SH-SY5Y (cell line): ENCODE measurements around the gene HIVEP1.

Source experiments
- GATA2 ChIP-seq: IDR thresholded peaks from 2 replicates; pipeline ENCODE4 v1.6.1; 2011; ENCODE audit warnings: mild to moderate bottlenecking, low read depth, low read length
- GATA3 ChIP-seq: IDR thresholded peaks from 2 replicates; pipeline ENCODE4 v1.6.1; 2011; ENCODE audit warnings: low read depth, mild to moderate bottlenecking, low read length, moderate library complexity

GRCh38 chr6:12001004-12001705 is 11.0 kb upstream of the HIVEP1 start:
- TF ChIP-seq GATA2, result no peak
- no peak for TF ChIP-seq GATA3
